HEK293 (cell line): ENCODE results near the gene ZNF48.

Experiments used
- AEBP2 ChIP-seq: fragments of 450-650 bp; formaldehyde crosslinking; IDR thresholded peaks from 2 replicates; pipeline ENCODE4 v1.5.1; 2016; ENCODE audit warnings: missing biosample characterization, missing genetic modification characterization, borderline replicate concordance
- BCL11A ChIP-seq: fragments of 450-650 bp; formaldehyde crosslinking; IDR thresholded peaks from 2 replicates; pipeline ENCODE4 v1.5.1; 2016; ENCODE audit warnings: low read depth, missing biosample characterization, missing genetic modification characterization
- BCL11B ChIP-seq: fragments of 450-650 bp; formaldehyde crosslinking; IDR thresholded peaks from 2 replicates; pipeline ENCODE4 v1.5.1; 2016; ENCODE audit warnings: low read depth, missing biosample characterization, missing genetic modification characterization
- CTCF ChIP-seq: fragments of 450-650 bp; formaldehyde crosslinking; IDR thresholded peaks from 2 replicates; pipeline ENCODE4 v1.5.1; 2016; ENCODE audit warnings: missing biosample characterization, missing genetic modification characterization
- ELK4 ChIP-seq: IDR thresholded peaks from 2 replicates; pipeline ENCODE4 v1.6.1; 2011; ENCODE audit warnings: mild to moderate bottlenecking, low read depth, low read length, borderline replicate concordance
- GLI2 ChIP-seq: fragments of 450-650 bp; formaldehyde crosslinking; IDR thresholded peaks from 2 replicates; pipeline ENCODE4; 2017; ENCODE audit warnings: missing biosample characterization, missing genetic modification characterization, low read depth, borderline replicate concordance
- GLIS1 ChIP-seq: fragments of 450-650 bp; formaldehyde crosslinking; IDR thresholded peaks from 2 replicates; pipeline ENCODE4 v1.5.1; 2016; ENCODE audit warnings: missing biosample characterization, missing genetic modification characterization
- KLF1 ChIP-seq: fragments of 450-650 bp; formaldehyde crosslinking; IDR thresholded peaks from 2 replicates; pipeline ENCODE4 v1.5.1; 2016; ENCODE audit warnings: missing biosample characterization, missing genetic modification characterization
- KLF10 ChIP-seq: fragments of 450-650 bp; IDR thresholded peaks from 2 replicates; pipeline ENCODE4 v1.5.1; 2018; ENCODE audit warnings: missing biosample characterization, mild to moderate bottlenecking, missing genetic modification characterization
- KLF16 ChIP-seq: fragments of 450-650 bp; formaldehyde crosslinking; IDR thresholded peaks from 2 replicates; pipeline ENCODE4 v1.5.1; 2017; ENCODE audit warnings: missing biosample characterization, missing genetic modification characterization
- SP7 ChIP-seq: fragments of 450-650 bp; formaldehyde crosslinking; IDR thresholded peaks from 2 replicates; pipeline ENCODE4 v1.5.1; 2016; ENCODE audit warnings: missing biosample characterization, missing genetic modification characterization
- ZBTB17 ChIP-seq: fragments of 450-650 bp; formaldehyde crosslinking; IDR thresholded peaks from 2 replicates; pipeline ENCODE4 v1.5.1; 2016; ENCODE audit warnings: missing biosample characterization, missing genetic modification characterization
- ZBTB6 ChIP-seq: fragments of 450-650 bp; formaldehyde crosslinking; IDR thresholded peaks from 2 replicates; pipeline ENCODE4 v1.5.1; 2017; ENCODE audit warnings: missing biosample characterization, missing genetic modification characterization
- ZNF112 ChIP-seq: fragments of 450-650 bp; formaldehyde crosslinking; IDR thresholded peaks from 2 replicates; pipeline ENCODE4 v1.5.0; 2017; ENCODE audit warnings: missing biosample characterization, missing genetic modification characterization
- ZNF132 ChIP-seq: fragments of 450-650 bp; formaldehyde crosslinking; IDR thresholded peaks from 2 replicates; pipeline ENCODE4 v1.5.1; 2017; ENCODE audit warnings: missing biosample characterization, missing genetic modification characterization, borderline replicate concordance
- ZNF174 ChIP-seq: fragments of 450-650 bp; formaldehyde crosslinking; IDR thresholded peaks from 2 replicates; pipeline ENCODE4 v1.5.0; 2017; ENCODE audit warnings: missing biosample characterization, mild to moderate bottlenecking, missing genetic modification characterization
- ZNF214 ChIP-seq: fragments of 450-650 bp; formaldehyde crosslinking; IDR thresholded peaks from 2 replicates; pipeline ENCODE4 v1.5.1; 2017; ENCODE audit warnings: missing biosample characterization, mild to moderate bottlenecking, missing genetic modification characterization, borderline replicate concordance
- ZNF239 ChIP-seq: fragments of 450-650 bp; formaldehyde crosslinking; IDR thresholded peaks from 2 replicates; pipeline ENCODE4 v1.5.1; 2016; ENCODE audit warnings: missing biosample characterization, missing genetic modification characterization
- ZNF266 ChIP-seq: fragments of 450-650 bp; formaldehyde crosslinking; IDR thresholded peaks from 2 replicates; pipeline ENCODE4 v1.5.1; 2016; ENCODE audit warnings: missing biosample characterization, missing genetic modification characterization, low read depth
- ZNF274 ChIP-seq, 2 experiments: fragments of 200-500 bp in 1 of 2; fragments of 450-650 bp in 1 of 2; sonication (Bioruptor generic) in 1 of 2; formaldehyde crosslinking in 1 of 2; IDR thresholded peaks; 2 replicates each; pipeline versions ENCODE4 v1.5.1 to v1.6.1; 2014 to 2016; ENCODE audit warnings: borderline replicate concordance in 1 of 2, inconsistent platforms in 1 of 2, low read length in 1 of 2, missing biosample characterization in 1 of 2, missing genetic modification characterization in 1 of 2
- ZNF335 ChIP-seq: fragments of 450-650 bp; formaldehyde crosslinking; conservative IDR thresholded peaks from 2 replicates; pipeline ENCODE4 v1.5.1; 2016; ENCODE audit warnings: missing biosample characterization, missing genetic modification characterization
- ZNF341 ChIP-seq: fragments of 450-650 bp; formaldehyde crosslinking; IDR thresholded peaks from 2 replicates; pipeline ENCODE4; 2016; ENCODE audit warnings: low read depth, missing biosample characterization, missing genetic modification characterization
- ZNF354C ChIP-seq: fragments of 450-650 bp; formaldehyde crosslinking; IDR thresholded peaks from 2 replicates; pipeline ENCODE4 v1.5.1; 2016; ENCODE audit warnings: missing biosample characterization, missing genetic modification characterization, low read depth, borderline replicate concordance
- ZNF391 ChIP-seq: fragments of 450-650 bp; formaldehyde crosslinking; IDR thresholded peaks from 2 replicates; pipeline ENCODE4 v1.5.1; 2016; ENCODE audit warnings: low read depth, missing biosample characterization, missing genetic modification characterization, borderline replicate concordance
- ZNF433 ChIP-seq: fragments of 450-650 bp; formaldehyde crosslinking; IDR thresholded peaks from 2 replicates; pipeline ENCODE4 v1.5.1; 2016; ENCODE audit warnings: missing biosample characterization, missing genetic modification characterization, low read depth
- ZNF501 ChIP-seq: fragments of 450-650 bp; formaldehyde crosslinking; IDR thresholded peaks from 2 replicates; pipeline ENCODE4 v1.5.1; 2016; ENCODE audit warnings: missing biosample characterization, missing genetic modification characterization
- ZNF580 ChIP-seq: fragments of 450-650 bp; formaldehyde crosslinking; IDR thresholded peaks from 2 replicates; pipeline ENCODE4 v1.5.1; 2016; ENCODE audit warnings: missing biosample characterization, missing genetic modification characterization
- ZNF623 ChIP-seq: fragments of 450-650 bp; formaldehyde crosslinking; IDR thresholded peaks from 2 replicates; pipeline ENCODE4 v1.5.1; 2016; ENCODE audit warnings: missing biosample characterization, missing genetic modification characterization
- ZNF624 ChIP-seq: fragments of 450-650 bp; formaldehyde crosslinking; IDR thresholded peaks from 2 replicates; pipeline ENCODE4 v1.5.1; 2017; ENCODE audit warnings: missing biosample characterization, missing genetic modification characterization
- ZNF626 ChIP-seq: fragments of 450-650 bp; sonication (Bioruptor Pico); formaldehyde crosslinking; IDR thresholded peaks from 2 replicates; pipeline ENCODE4 v1.5.1; 2018; ENCODE audit warnings: missing biosample characterization, missing genetic modification characterization, inconsistent platforms
- ZNF670 ChIP-seq: fragments of 450-650 bp; formaldehyde crosslinking; IDR thresholded peaks from 2 replicates; pipeline ENCODE4 v1.5.1; 2016; ENCODE audit warnings: missing biosample characterization, missing genetic modification characterization, low read depth
- ZNF701 ChIP-seq: fragments of 450-650 bp; formaldehyde crosslinking; IDR thresholded peaks from 2 replicates; pipeline ENCODE4 v1.5.1; 2016; ENCODE audit warnings: missing biosample characterization, missing genetic modification characterization
- ZNF830 ChIP-seq: fragments of 450-650 bp; IDR thresholded peaks from 2 replicates; pipeline ENCODE4 v1.5.0; 2018; ENCODE audit warnings: missing biosample characterization, missing genetic modification characterization, low read depth, mild to moderate bottlenecking, moderate library complexity
- ZNF837 ChIP-seq: fragments of 450-650 bp; formaldehyde crosslinking; IDR thresholded peaks from 2 replicates; pipeline ENCODE4 v1.5.1; 2016; ENCODE audit warnings: missing biosample characterization, missing genetic modification characterization

ZNF48 gene

GRCh38 chr16:30395155-30395991 lies at the start of gene ZNF48 (continued):
- peak; percentile 94 for TF ChIP-seq CTCF (tag by site-specific recombination)
- no peak for TF ChIP-seq ZNF174 (tag by site-specific recombination)
- peak; percentile 97 for TF ChIP-seq KLF16 (tag by site-specific recombination)
- 0 out of 2 replicates have a peak, but pooled peaks have one; percentile 31 for TF ChIP-seq BCL11A (tag by site-specific recombination)
- no peak for TF ChIP-seq AEBP2 (tag by site-specific recombination)
- no peak for TF ChIP-seq ZNF266 (tag by site-specific recombination)
- TF ChIP-seq SP7 (tag by site-specific recombination) = peak; percentile 55
- no peak for TF ChIP-seq ZNF274 (IDR thresholded peaks at IDR 0.05; ENCODE audit: low read length)
- no peak for TF ChIP-seq ZNF274 (tag by site-specific recombination; IDR thresholded peaks at IDR 0.05; ENCODE audit: borderline replicate concordance)
- TF ChIP-seq ZNF112 (tag by site-specific recombination) = no peak
- no peak for TF ChIP-seq ZNF354C (tag by site-specific recombination)
- peak; percentile 100 for TF ChIP-seq ZBTB6 (tag by site-specific recombination)
- TF ChIP-seq ZNF391 (tag by site-specific recombination) = peak; percentile 80; the same call in 1 of the 2 replicates
- TF ChIP-seq ZNF670 (tag by site-specific recombination) = no peak
- peak; percentile 93 for TF ChIP-seq KLF10 (tag by site-specific recombination)
- TF ChIP-seq ZNF501 (tag by site-specific recombination) = no peak; the same call in none of the 2 replicates
- no peak for TF ChIP-seq ZBTB17 (tag by site-specific recombination)
- TF ChIP-seq ZNF433 = no peak
- TF ChIP-seq ELK4 = peak; percentile 71; the same call in 1 of the 2 replicates
- no peak for TF ChIP-seq ZNF701
- no peak for TF ChIP-seq ZNF837 (tag by site-specific recombination)
- TF ChIP-seq ZNF624 (tag by site-specific recombination) = no peak
- TF ChIP-seq ZNF580 (tag by site-specific recombination) = peak; percentile 44; the same call in 1 of the 2 replicates
- TF ChIP-seq ZNF132 (tag by site-specific recombination) = no peak
- no peak for TF ChIP-seq ZNF830
- no peak for TF ChIP-seq ZNF214 (tag by site-specific recombination)
- TF ChIP-seq GLI2 = no peak
- TF ChIP-seq ZNF626 (tag by site-specific recombination) = no peak
- peak; percentile 46 for TF ChIP-seq KLF1
- TF ChIP-seq ZNF341 = peak; percentile 87
- TF ChIP-seq ZNF239 (tag by site-specific recombination) = peak; percentile 54; the same call in 1 of the 2 replicates
- no peak for TF ChIP-seq ZNF335 (tag by site-specific recombination)
- peak; percentile 77 for TF ChIP-seq GLIS1 (tag by site-specific recombination)
- TF ChIP-seq ZNF623 (tag by site-specific recombination) = no peak
- TF ChIP-seq BCL11B (tag by site-specific recombination) = peak; percentile 37; the same call in 1 of the 2 replicates
